Smooth muscle cell (in vitro differentiated cells): ENCODE measurements around the gene FTO. TPM values are rescaled to one million over a fixed set of nuclear protein-coding genes. Genes with fewer than 3 reads are reported as not detected.

Source experiments
- DNase-seq: peaks from one replicate; lab custom pipeline; 2025; ENCODE audit not compliant: unreplicated experiment; lab: John Stamatoyannopoulos, UW
- H2AFZ ChIP-seq: fragments of 200-600 bp; sonication (generic); 2 replicates; pipeline ENCODE4 v1.6.0; 2016; ENCODE audit warnings: antibody characterized with exemption, low read depth, mild to moderate bottlenecking
- H3F3A ChIP-seq: fragments of 200-600 bp; sonication (generic); 2 replicates; pipeline ENCODE4 v1.6.0; 2017; ENCODE audit warnings: antibody characterized with exemption, low read depth
- H3K27ac ChIP-seq: fragments of 200-600 bp; sonication (generic); 2 replicates; pipeline ENCODE4 v1.5.1; 2016; ENCODE audit warnings: low read depth, mild to moderate bottlenecking
- H3K27me3 ChIP-seq: fragments of 200-600 bp; sonication (generic); 2 replicates; pipeline ENCODE4 v1.6.1; 2016; ENCODE audit warnings: low read depth, mild to moderate bottlenecking
- H3K36me3 ChIP-seq: fragments of 200-600 bp; sonication (generic); 2 replicates; pipeline ENCODE4 v1.5.1; 2016; ENCODE audit warnings: low read depth
- H3K4me1 ChIP-seq: fragments of 200-600 bp; sonication (generic); 2 replicates; pipeline ENCODE4 v1.5.1; 2016; ENCODE audit warnings: low read depth
- H3K4me2 ChIP-seq: fragments of 200-600 bp; sonication (generic); 2 replicates; pipeline ENCODE4 v1.6.0; 2016; ENCODE audit warnings: mild to moderate bottlenecking
- H3K4me3 ChIP-seq: fragments of 200-600 bp; sonication (generic); 2 replicates; pipeline ENCODE4 v1.5.1; 2016; ENCODE audit warnings: mild to moderate bottlenecking
- H3K79me2 ChIP-seq: fragments of 200-600 bp; sonication (generic); 2 replicates; pipeline ENCODE4 v1.6.0; 2016; ENCODE audit warnings: low read depth, mild to moderate bottlenecking
- H3K9ac ChIP-seq: fragments of 200-600 bp; sonication (generic); 2 replicates; pipeline ENCODE4 v1.6.0; 2016; ENCODE audit warnings: low read depth
- H3K9me3 ChIP-seq: fragments of 200-600 bp; sonication (generic); replicated peaks from 2 replicates; pipeline ENCODE4 v1.5.1; 2016; ENCODE audit warnings: low read depth
- H4K20me1 ChIP-seq: fragments of 200-600 bp; sonication (generic); 2 replicates; pipeline ENCODE4 v1.6.0; 2016; ENCODE audit warnings: low read depth
- CTCF ChIP-seq: fragments of 200-600 bp; sonication (generic); IDR thresholded peaks from 2 replicates; pipeline ENCODE4 v1.5.1; 2017; ENCODE audit warnings: borderline replicate concordance, mild to moderate bottlenecking, antibody characterized with exemption; ENCODE audit not compliant: insufficient read depth, poor library complexity, severe bottlenecking
- WGBS: methylation state at CpG from one replicate; pipeline ENCODE4 v1.1.7; 2016; ENCODE audit warnings: low lambda C conversion rate; 5-methylcytosine and 5-hydroxymethylcytosine counted together
- polyA plus RNA-seq: library from polyadenylated mRNA; unstranded; fragments of >200 nt; fragmentation: Nextera tagmentation; extraction: Ambion mirVana; gene quantifications from 2 replicates; pipeline ENCODE4 v1.2.1, GENCODE V29; 2016
- total RNA-seq: library from RNA; depleted of rRNA; stranded (reverse); fragments of >200 nt; gene quantifications from 2 replicates; pipeline ENCODE4 v1.2.3, GENCODE V29; 2014

Gene FTO
- total and polyA plus RNA-seq, 2 experiments from 2014 or later = 81.1 to 89.9 TPM

- no peak for TF ChIP-seq CTCF
- 96% methylated on average over 4 of the region's 4 CpGs for WGBS
- H3F3A ChIP-seq = no peaks in the 10 kb centered on the region
Observed at GRCh38 chr16:53973021-53973420, 269.1 kb downstream of the FTO start.

GRCh38 chr16:53974484-53975080 is 270.6 kb downstream of the FTO start:
- Histone ChIP-seq H3K4me1 (no peaks in the 10 kb centered on the region), H3K4me2 (no peak overlapping the region)

More at GRCh38 chr16:53973021-53973420, 269.1 kb downstream of the FTO start:
- Histone ChIP-seq H2AFZ (no peak overlapping the region), H3K27ac (no peak overlapping the region), H3K79me2 (peaks cover 5% of the 10 kb centered on the region), H3K9ac (no peak overlapping the region), H3K27me3 (no peaks in the 10 kb centered on the region), H3K4me2 (no peak overlapping the region), H3K4me3 (no peak overlapping the region), H4K20me1 (peaks cover 5% of the 10 kb centered on the region), H3K36me3 (no peaks in the 10 kb centered on the region), H3K9me3 (no peaks in the 10 kb centered on the region), H3K4me1 (no peaks in the 10 kb centered on the region)
- DNase-seq = no peak

DNA sequence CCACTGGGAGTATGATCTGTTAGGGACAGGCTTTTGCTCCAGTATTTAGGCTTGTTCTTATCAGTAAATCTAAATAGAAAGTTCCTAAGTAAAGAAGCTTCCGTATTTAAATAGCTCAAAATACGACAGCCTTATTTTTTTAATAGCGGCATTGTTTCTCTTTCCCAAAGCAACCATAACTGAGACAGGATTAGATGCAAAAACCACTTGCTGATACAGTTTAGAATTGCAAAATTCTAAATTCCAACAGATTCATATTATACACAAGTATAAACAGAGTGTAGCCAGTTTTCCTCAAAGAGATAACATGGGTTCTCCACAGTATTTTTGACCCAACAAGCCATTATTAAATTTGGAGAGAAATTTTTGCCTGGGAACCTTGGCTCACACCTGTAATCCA is 276.7 kb downstream of the FTO start:
- no peak for DNase-seq

More at GRCh38 chr16:53974484-53975080, 270.6 kb downstream of the FTO start:
- Histone ChIP-seq H4K20me1 (no peaks in the 10 kb centered on the region), H3K27me3 (no peaks in the 10 kb centered on the region), H3K9me3 (no peaks in the 10 kb centered on the region), H3K4me3 (no peak overlapping the region), H3K9ac (no peak overlapping the region), H2AFZ (no peak overlapping the region), H3K79me2 (peaks cover 5% of the 10 kb centered on the region), H3K27ac (no peak overlapping the region), H3F3A (no peaks in the 10 kb centered on the region), H3K36me3 (no peaks in the 10 kb centered on the region)
- TF ChIP-seq CTCF = no peak
- 70% methylated on average over 4 of the region's 4 CpGs for WGBS
- DNase-seq = no peak

More for the DNA sequence above, 276.7 kb downstream of the FTO start:
- TF ChIP-seq CTCF = no peak
- Histone ChIP-seq H3K4me3 (no peak overlapping the region), H3K4me2 (no peak overlapping the region), H3K27ac (no peak overlapping the region), H2AFZ (no peak overlapping the region), H4K20me1 (no peaks in the 10 kb centered on the region), H3F3A (no peaks in the 10 kb centered on the region), H3K4me1 (peaks cover 2% of the 10 kb centered on the region), H3K27me3 (no peaks in the 10 kb centered on the region), H3K9ac (no peak overlapping the region), H3K9me3 (no peaks in the 10 kb centered on the region), H3K79me2 (no peaks in the 10 kb centered on the region), H3K36me3 (no peaks in the 10 kb centered on the region)
- WGBS = 37% methylated on average over 3 of the region's 3 CpGs
